Activated naive CD4-positive, alpha-beta T cell treated with anti-CD3 and anti-CD28 coated beads for 36 hours (primary cell): ENCODE measurements around the gene TRIM9. TPM values are rescaled to one million over a fixed set of nuclear protein-coding genes. Genes with fewer than 3 reads are reported as not detected.
A peak's percentile ranks its signal among the peaks of the same experiment; 100 is the strongest.
"Not testable (repeated sequence)": the region's sequence is repeated elsewhere in the genome, so short reads cannot be mapped to it uniquely, and the experiment has no call there.

ENCODE experiments used
- CTCF ChIA-PET: fragments of 350-600 bp; sonication (Branson Sonifier 250); formaldehyde crosslinking; loops from one replicate; lab custom pipeline; 2021; ENCODE audit warnings: antibody characterized with exemption; lab: Charles Lee
- DNase-seq: peaks from one replicate; pipeline ENCODE4 v3.0.0-alpha.2; 2020
- H3K27ac Mint-ChIP-seq: one replicate; pipeline ENCODE4 v1.8.0; 2021; ENCODE audit warnings: mild to moderate bottlenecking, mixed read lengths
- H3K27me3 Mint-ChIP-seq: one replicate; pipeline ENCODE4 v1.8.0; 2021; ENCODE audit warnings: low read depth, mixed read lengths
- H3K36me3 Mint-ChIP-seq: one replicate; pipeline ENCODE4 v1.8.0; 2021; ENCODE audit warnings: low read depth, mixed read lengths
- H3K4me1 Mint-ChIP-seq: one replicate; pipeline ENCODE4 v1.8.0; 2021; ENCODE audit warnings: low read depth, mixed read lengths
- H3K4me3 Mint-ChIP-seq: one replicate; pipeline ENCODE4 v1.8.0; 2021; ENCODE audit warnings: mild to moderate bottlenecking, moderate library complexity, mixed read lengths
- H3K9me3 Mint-ChIP-seq: one replicate; pipeline ENCODE4 v1.8.0; 2021; ENCODE audit warnings: mixed read lengths
- intact Hi-C: fragments of 100-400 bp; cut with micrococcal nuclease; formaldehyde crosslinking; loops from one replicate; pipeline ENCODE4 v1.15.1; 2023
- total RNA-seq, 2 experiments: library from RNA; stranded (reverse); gene quantifications; one replicate each; pipeline ENCODE4 v1.2.3, GENCODE V29; 2021

Gene TRIM9
- total RNA-seq, 2 experiments from 2014 or later = 0.76 to 1.1 TPM

DNA sequence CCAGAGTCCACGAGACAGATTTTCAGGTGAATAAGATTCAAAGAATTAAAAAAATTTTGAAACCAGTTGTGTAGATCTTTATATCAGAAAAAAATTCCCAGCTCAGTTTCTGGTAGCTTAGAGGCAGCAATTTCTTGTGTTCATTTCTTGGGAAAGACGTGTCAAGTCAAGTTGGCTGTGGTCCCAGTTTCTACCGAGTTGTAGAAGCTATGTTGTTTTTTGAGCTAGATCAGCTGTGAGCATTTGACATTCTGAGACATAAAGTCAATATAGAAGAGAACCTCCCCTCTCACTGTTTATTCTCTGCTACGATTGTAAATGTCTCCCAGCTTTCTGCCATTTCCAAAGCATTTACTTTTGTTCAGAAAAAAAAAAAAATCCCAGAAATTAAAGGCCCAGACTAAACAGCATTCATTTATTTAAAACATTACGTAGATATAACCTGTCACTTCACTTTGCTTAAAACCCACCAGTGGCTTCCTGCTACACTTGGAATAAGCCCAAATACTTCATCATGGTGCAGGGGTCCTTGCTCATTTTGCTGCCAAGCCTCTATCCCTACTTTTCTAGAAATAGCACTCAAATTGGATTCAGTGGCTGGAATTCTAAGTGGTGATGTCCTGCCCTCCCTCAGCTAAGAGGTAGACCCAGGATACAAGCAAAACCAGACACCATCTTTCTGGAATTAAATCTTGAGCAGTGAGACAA, 130.1 kb downstream of the TRIM9 start:
- intact Hi-C loops = no loop called here

DNA sequence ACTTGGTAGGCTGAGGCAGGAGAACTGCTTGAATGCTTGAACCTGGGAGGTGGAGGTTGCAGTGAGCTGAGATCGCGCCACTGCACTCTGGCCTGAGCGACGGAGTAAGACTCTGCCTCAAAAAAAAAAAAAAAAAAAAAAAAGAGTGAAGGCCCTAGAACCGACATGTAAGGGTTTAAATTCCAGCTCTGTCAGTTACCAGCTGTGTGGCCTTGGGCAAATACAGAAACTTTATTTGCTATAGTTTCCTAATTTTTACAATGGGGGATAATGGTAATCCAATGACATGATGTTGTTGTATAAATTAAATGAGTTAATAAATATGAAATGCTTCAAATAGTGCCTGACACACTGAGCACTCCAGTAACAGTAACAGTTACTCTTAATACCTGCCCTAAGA, 131.0 kb downstream of the TRIM9 start:
- DNase-seq = no peak
- Mint-ChIP-seq H3K27me3 (peaks cover 5% of the 10 kb centered on the region), H3K36me3 (no peaks in the 10 kb centered on the region), H3K9me3 (no peaks in the 10 kb centered on the region), H3K4me3 (no peak overlapping the region), H3K4me1 (no peaks in the 10 kb centered on the region), H3K27ac (no peak overlapping the region)
- CTCF ChIA-PET = interaction anchor here (0.6 kb wide), 1 partner anchor 174 kb away, joined by 6 read pairs; no protein-coding TSS in a partner anchor
- intact Hi-C loops = no loop called here

More for the DNA sequence above, 130.1 kb downstream of the TRIM9 start:
- Mint-ChIP-seq H3K27me3 (peaks cover 5% of the 10 kb centered on the region), H3K36me3 (no peaks in the 10 kb centered on the region), H3K9me3 (no peaks in the 10 kb centered on the region), H3K4me3 (no peak overlapping the region), H3K4me1 (no peaks in the 10 kb centered on the region), H3K27ac (no peak overlapping the region)
- no peak for DNase-seq
- CTCF ChIA-PET = no interaction called here

DNA sequence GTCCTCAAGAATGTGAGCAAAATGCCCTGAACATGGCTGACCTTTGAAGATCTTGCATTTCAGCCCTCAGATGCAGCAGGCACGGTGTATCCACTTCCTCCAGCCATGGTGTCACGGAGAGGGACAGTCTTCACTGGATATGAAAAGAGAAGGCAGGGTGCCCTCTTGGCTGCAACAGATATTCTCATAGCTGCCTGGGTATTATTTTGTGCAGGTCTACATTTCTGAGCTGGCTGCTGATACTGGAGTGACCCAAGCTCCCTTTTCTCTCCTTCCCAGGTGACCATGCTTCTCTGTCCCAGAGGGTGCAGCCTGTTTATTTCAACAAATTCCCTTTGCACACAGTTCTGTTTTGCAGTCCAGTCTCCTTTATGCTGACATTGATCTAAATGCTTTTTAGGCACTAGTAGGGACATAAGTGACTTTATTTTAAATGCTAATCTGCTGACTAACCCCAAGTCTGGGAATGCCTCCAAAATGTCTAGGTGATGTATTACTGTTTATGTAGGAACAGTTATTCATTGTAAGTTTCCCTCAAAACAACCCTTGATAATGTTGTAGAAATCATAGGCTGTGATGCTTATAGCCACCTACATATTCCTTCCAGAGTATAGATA, 133.2 kb downstream of the TRIM9 start:
- Mint-ChIP-seq H3K4me3 (no peak overlapping the region), H3K9me3 (no peaks in the 10 kb centered on the region), H3K4me1 (no peaks in the 10 kb centered on the region), H3K27me3 (peaks cover 5% of the 10 kb centered on the region), H3K27ac (no peak overlapping the region), H3K36me3 (no peaks in the 10 kb centered on the region)
- no peak for DNase-seq
- CTCF ChIA-PET = no interaction called here
- intact Hi-C loops = no loop called here

DNA sequence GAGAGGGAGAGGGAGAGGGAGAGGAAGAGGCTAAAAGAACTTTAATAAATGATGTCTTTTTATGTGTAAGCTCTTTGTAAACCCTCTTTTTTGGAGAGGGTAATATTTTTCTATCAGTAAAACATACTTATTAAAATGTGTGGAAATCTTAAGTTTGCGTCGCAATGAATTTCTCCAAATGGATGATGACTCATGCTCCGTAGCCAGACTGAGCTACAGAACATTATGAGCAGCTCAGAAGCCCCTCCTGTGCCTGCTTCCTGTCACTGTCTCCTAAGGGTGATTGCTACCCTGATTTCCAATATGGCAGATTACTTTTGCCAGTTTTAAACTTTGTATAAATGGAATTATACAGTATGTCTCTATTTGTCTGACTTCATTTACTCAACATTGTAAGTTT, 137.6 kb downstream of the TRIM9 start:
- DNase-seq = no peak
- no peaks in the 10 kb centered on the region for H3K36me3 Mint-ChIP-seq
- H3K27ac Mint-ChIP-seq = no peak overlapping the region
- intact Hi-C loops = loop anchor here (5.0 kb wide), 2 partner anchors 80 to 695 kb away; partner anchors contain the start of gene FRMD6
- H3K27me3 Mint-ChIP-seq = peaks cover 5% of the 10 kb centered on the region
- H3K4me1 Mint-ChIP-seq = peaks cover 6% of the 10 kb centered on the region
- CTCF ChIA-PET = interaction anchor here (0.6 to 0.9 kb wide), 2 partner anchors 9 to 34 kb away, joined by 4 to 5 read pairs; no protein-coding TSS in a partner anchor
- H3K9me3 Mint-ChIP-seq = no peaks in the 10 kb centered on the region
- H3K4me3 Mint-ChIP-seq = no peak overlapping the region

DNA sequence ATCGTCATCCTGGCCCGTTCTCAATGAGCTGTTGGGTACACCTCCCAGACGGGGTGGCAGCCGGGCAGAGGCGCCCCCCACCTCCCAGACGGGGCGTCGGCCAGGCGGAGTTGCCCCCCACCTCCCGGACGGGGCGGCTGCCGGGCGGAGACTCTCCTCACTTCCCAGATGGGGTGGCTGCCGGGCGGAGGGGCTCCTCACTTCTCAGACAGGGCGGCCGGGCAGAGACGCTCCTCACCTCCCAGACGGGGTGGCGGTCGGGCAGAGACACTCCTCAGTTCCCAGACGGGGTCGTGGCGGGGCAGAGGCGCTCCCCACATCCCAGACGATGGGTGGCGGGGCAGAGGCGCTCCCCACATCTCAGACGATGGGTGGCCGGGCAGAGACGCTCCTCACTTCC, 138.5 kb downstream of the TRIM9 start:
- H3K27ac Mint-ChIP-seq, H3K9me3 Mint-ChIP-seq, H3K4me3 Mint-ChIP-seq, DNase-seq, CTCF ChIA-PET, H3K27me3 Mint-ChIP-seq, H3K4me1 Mint-ChIP-seq, H3K36me3 Mint-ChIP-seq: not testable (repeated sequence)
- intact Hi-C loops = loop anchor here (5.0 kb wide), 2 partner anchors 79 to 696 kb away; partner anchors contain the start of gene FRMD6

DNA sequence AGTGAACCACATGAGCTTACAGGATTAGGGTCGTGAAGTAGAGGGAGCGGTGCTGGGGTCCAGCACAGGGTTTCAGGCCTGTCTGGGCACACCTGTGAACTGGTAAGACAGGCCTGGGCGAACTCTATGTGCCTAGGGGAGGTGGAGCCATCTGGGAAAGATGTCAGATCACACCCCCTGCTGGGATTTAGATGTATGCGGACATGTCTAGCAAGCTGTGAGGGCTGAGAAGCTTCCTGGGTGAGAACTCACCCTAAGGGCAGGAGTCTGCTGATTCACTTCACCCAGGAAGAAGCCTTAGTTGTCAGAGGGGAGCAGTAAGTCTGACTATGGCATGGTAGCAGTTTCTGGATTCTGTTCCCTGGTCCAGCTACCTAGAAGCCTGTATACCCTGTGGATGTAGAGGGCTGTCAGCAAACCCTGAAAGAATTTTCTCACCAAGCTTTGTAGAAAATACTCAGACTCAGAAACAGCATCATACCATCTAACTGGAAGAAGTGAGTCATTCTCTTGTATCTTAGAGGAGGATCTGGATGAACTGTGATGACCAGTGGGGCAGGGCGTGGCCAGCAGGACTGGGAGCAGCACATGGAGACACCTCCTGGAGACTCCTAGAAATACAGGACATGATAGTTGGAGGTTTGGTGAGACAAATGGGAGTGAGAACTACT, 139.4 kb downstream of the TRIM9 start:
- CTCF ChIA-PET = interaction anchor here (1.1 to 1.9 kb wide), 3 partner anchors 19 to 263 kb away, joined by 3 to 5 read pairs (median 5); partner anchors contain the start of gene TRIM9
- Mint-ChIP-seq H3K4me1 (peaks cover 6% of the 10 kb centered on the region), H3K27ac (no peak overlapping the region), H3K27me3 (no peaks in the 10 kb centered on the region), H3K4me3 (no peak overlapping the region), H3K9me3 (no peaks in the 10 kb centered on the region), H3K36me3 (no peaks in the 10 kb centered on the region)
- peak; percentile 62 for DNase-seq
- intact Hi-C loops = loop anchor here (1.0 to 5.0 kb wide), 5 partner anchors 78 to 825 kb away; partner anchors contain the start of gene FRMD6

DNA sequence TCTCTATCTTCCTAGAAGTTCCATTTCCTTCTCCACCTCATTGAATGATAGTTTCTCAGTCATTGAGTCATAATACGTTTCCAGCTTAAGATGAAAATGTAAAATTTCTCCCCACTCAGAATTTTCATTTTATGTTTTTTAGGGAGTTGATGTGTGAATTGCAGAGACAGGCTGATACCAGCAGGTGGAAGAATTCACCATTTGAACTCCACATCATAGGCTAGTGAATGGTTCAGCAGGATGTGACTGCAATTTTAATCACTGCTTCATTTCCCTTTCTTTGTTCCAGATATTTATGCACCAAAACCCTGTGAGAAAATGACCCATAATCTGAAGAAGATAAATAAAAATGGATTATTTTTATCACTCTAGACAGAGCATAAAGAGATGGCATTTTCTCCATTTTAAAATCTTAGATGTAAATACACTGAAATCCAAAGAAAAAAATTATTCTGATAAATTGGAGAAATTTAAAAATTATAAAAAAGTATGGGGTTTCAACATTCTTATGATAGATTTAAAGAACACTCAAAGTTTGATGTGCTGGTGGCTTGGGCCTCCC, 140.0 kb downstream of the TRIM9 start:
- no peaks in the 10 kb centered on the region for H3K27me3 Mint-ChIP-seq
- CTCF ChIA-PET = interaction anchor here (0.8 to 1.9 kb wide), 4 partner anchors 18 to 264 kb away, joined by 3 to 5 read pairs (median 4); partner anchors contain the start of gene TRIM9
- peaks cover 6% of the 10 kb centered on the region for H3K4me1 Mint-ChIP-seq
- no peak overlapping the region for H3K27ac Mint-ChIP-seq
- H3K4me3 Mint-ChIP-seq = no peak overlapping the region
- no peaks in the 10 kb centered on the region for H3K36me3 Mint-ChIP-seq
- H3K9me3 Mint-ChIP-seq = no peaks in the 10 kb centered on the region
- intact Hi-C loops = loop anchor here (1.0 to 5.0 kb wide), 6 partner anchors 78 to 825 kb away; partner anchors contain the start of genes FRMD6 and TRIM9
- DNase-seq = no peak

DNA sequence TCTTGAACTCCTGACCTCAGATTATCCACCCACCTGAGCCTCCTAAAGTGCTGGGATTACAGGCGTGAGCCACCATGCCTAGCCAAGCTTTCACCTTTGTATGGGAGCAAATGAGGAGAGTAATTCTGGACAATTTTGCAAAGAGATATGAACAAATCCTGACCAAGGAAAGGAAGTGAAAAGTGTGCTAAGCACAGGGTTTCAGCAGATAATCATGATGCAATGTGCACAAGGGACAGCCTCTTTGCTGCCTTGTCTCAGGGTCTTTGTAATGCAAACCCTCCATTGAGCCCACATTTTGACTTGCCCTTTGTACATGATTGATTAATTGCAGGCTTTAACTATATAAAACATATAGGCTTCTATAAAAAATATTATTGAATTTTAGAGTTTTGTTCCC, 141.4 kb downstream of the TRIM9 start:
- CTCF ChIA-PET = no interaction called here
- Mint-ChIP-seq H3K4me3 (no peak overlapping the region), H3K27me3 (no peaks in the 10 kb centered on the region), H3K4me1 (peaks cover 6% of the 10 kb centered on the region), H3K36me3 (no peaks in the 10 kb centered on the region), H3K27ac (no peak overlapping the region), H3K9me3 (no peaks in the 10 kb centered on the region)
- DNase-seq = no peak
- intact Hi-C loops = no loop called here

DNA sequence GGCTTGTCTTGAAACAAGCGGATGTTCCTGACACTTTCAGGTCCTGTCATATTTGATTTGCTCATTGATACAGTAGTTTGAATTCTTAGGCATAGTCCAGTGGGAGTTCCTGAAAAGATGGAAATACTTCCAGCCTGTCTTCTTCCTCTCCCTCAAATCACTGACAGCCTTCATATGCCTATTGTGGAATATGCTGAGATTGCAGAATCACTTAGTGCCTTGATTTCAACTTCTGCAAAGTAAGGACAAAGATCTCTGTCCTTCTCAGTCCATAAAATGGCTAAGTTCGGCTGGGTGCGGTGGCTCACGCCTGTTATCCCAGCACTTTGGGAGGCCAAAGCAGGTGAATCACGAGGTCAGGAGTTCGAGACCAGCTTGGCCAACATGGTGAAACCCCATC, 143.9 kb downstream of the TRIM9 start:
- CTCF ChIA-PET = interaction anchor here (0.6 kb wide), 1 partner anchor 53 kb away, joined by 3 read pairs; no protein-coding TSS in a partner anchor
- Mint-ChIP-seq H3K27me3 (no peaks in the 10 kb centered on the region), H3K36me3 (no peaks in the 10 kb centered on the region), H3K27ac (no peak overlapping the region), H3K4me1 (peaks cover 6% of the 10 kb centered on the region), H3K4me3 (no peak overlapping the region), H3K9me3 (no peaks in the 10 kb centered on the region)
- intact Hi-C loops = no loop called here
- DNase-seq = no peak

DNA sequence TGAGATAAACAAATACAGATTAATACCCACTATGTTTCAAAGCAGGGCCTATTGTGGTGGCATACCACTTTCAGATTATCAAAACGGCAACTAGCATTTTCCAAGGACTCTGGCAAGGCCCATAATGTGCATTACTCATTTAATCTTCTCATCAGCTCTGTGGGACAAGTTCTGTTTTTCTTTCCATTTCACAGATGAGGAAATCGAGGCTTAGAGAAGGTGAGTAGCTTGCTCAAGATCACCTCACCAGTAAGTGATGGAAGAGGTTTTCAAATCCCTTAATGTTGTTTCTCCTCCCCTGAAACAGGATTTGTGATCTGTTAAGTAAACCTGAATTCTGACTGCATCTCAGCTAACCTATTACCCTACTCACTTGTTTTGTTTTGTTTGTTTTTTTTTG, 146.7 kb downstream of the TRIM9 start:
- Mint-ChIP-seq H3K4me3 (no peak overlapping the region), H3K36me3 (no peaks in the 10 kb centered on the region), H3K27ac (no peak overlapping the region), H3K9me3 (no peaks in the 10 kb centered on the region), H3K27me3 (peaks cover 7% of the 10 kb centered on the region), H3K4me1 (peaks cover 10% of the 10 kb centered on the region)
- intact Hi-C loops = no loop called here
- DNase-seq = no peak
- CTCF ChIA-PET = interaction anchor here (0.9 kb wide), 1 partner anchor 9 kb away, joined by 5 read pairs; no protein-coding TSS in a partner anchor

DNA sequence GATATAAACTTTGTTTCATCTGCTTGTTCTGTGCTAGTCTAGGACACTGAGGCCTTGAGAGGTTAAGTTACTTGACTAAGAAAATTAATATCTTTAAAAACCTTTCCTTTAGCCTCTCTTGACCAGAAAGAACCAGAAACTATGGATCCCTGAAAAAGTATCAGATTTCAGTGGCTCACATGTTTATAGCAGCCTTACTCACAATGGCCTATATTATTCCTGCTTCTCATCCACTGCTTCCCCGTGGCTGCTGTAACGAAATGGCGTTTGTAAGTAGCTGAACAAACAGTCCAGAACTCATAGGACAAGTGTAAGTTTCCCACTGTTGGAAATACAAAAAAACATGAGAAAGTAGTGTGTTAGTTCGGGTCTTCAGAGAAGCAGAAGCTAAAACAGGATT, 147.5 kb downstream of the TRIM9 start:
- Mint-ChIP-seq H3K27ac (no peak overlapping the region), H3K4me1 (peaks cover 10% of the 10 kb centered on the region), H3K36me3 (no peaks in the 10 kb centered on the region), H3K9me3 (no peaks in the 10 kb centered on the region), H3K27me3 (peaks cover 15% of the 10 kb centered on the region), H3K4me3 (no peak overlapping the region)
- DNase-seq = no peak
- CTCF ChIA-PET = no interaction called here
- intact Hi-C loops = no loop called here
